ENCODE data around the gene PTPRR.
A peak's percentile ranks its signal among the peaks of the same experiment; 100 is the strongest.

PTPRR gene

GRCh38 chr12:70590051-70590450, 330.5 kb downstream of the PTPRR start:
- peak; percentile 48 for DNase-seq
